ENCODE results near the gene TMEM11. TPM values are rescaled to one million over a fixed set of nuclear protein-coding genes. Genes with fewer than 3 reads are reported as not detected.

Gene TMEM11
- total RNA-seq, 1 experiment from 2014 or later = 47.6 TPM

DNA sequence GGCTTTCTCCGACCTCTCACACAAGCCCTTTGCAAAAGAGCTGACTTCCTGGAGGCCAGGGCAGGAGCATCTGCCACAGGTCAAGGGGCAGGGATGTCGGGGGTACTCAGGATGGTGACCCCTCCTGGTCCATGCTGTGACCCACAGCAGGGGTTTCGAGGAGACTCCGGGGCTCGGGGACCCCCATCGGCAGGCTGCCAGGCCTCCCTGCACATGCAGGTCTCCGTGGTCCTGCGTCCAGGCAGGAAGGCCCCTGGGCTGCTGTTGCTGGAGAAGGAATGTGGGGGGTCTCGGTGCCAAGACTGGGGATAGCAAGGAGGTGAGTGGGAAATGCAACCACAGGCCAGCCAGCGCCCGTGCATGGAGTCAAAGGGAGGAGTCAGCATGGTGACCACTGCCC lies 27.6 kb upstream of the TMEM11 start:
- no peaks in the 10 kb centered on the region for H3K27me3 ChIP-seq (replicated peaks; ENCODE audit: insufficient read depth, low read depth, low read length, poor library complexity)
- TF ChIP-seq EZH2 (IDR thresholded peaks at IDR 0.05; ENCODE audit: borderline replicate concordance, low read depth, low read length, poor library complexity, severe bottlenecking) = no peak
- TF ChIP-seq, protein P1, sequence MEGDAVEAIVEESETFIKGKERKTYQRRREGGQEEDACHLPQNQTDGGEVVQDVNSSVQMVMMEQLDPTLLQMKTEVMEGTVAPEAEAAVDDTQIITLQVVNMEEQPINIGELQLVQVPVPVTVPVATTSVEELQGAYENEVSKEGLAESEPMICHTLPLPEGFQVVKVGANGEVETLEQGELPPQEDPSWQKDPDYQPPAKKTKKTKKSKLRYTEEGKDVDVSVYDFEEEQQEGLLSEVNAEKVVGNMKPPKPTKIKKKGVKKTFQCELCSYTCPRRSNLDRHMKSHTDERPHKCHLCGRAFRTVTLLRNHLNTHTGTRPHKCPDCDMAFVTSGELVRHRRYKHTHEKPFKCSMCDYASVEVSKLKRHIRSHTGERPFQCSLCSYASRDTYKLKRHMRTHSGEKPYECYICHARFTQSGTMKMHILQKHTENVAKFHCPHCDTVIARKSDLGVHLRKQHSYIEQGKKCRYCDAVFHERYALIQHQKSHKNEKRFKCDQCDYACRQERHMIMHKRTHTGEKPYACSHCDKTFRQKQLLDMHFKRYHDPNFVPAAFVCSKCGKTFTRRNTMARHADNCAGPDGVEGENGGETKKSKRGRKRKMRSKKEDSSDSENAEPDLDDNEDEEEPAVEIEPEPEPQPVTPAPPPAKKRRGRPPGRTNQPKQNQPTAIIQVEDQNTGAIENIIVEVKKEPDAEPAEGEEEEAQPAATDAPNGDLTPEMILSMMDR (conservative IDR thresholded peaks at IDR 0.05; ENCODE audit: low read depth, low read length) = no peak
- H3K4me3 ChIP-seq (ENCODE audit: low read depth, low read length, poor library complexity, severe bottlenecking) = no peak overlapping the region
- intact Hi-C loops (cut with micrococcal nuclease; ENCODE audit: unreplicated experiment) = no loop called here
- ChIA-PET CTCF (no interaction called here), POLR2A (ENCODE audit: low non-redundant PET) (no interaction called here)
- H3K4me1 ChIP-seq (ENCODE audit: insufficient read depth, low read length, poor library complexity, severe bottlenecking) = no peaks in the 10 kb centered on the region
- DNase-seq (ENCODE audit: low spot score) = no peak
- no peak overlapping the region for H3K27ac ChIP-seq (ENCODE audit: low read depth, low read length, poor library complexity, severe bottlenecking)
- no TSS peak for BruUV-seq (replicated peaks)
- no peaks in the 10 kb centered on the region for H3K9me3 ChIP-seq (ENCODE audit: low read depth, low read length, poor library complexity, severe bottlenecking)
- H3K36me3 ChIP-seq (ENCODE audit: insufficient read depth, low read length, poor library complexity, severe bottlenecking) = no peaks in the 10 kb centered on the region

DNA sequence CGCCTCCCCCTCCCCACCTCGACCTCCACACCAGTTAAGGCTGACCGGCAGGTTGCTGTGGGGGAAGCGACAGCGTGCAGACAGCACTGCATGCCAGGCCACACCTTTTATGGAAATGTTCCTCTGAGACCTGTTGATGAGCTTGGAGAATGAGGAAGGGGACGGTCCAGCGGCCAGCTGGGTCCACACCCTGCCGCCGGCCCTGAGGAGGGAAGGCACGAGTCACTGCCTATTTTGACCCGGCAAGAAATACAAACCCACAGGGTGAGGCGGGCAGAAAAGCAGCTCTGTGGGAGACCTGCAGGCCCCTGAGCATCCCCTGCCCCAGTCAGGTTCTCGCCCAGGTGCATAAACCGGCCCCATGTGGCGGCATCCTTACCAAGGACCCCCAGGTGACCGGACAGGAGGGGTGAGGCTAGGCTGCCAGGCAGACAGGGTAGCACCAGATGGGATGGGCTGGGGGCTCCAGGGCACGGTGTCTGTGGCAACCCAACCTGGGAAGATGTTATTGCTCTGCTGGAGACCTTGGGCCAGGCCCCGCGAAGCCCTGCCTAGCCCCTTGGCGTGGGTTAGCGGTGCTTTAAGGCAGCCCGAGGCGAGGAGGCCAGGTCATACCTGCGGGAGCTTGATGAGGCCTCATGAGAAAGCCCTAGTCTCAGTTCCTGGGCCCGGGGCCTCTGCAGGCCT lies 26.6 kb upstream of the TMEM11 start:
- H3K4me1 ChIP-seq (ENCODE audit: insufficient read depth, low read length, poor library complexity, severe bottlenecking) = no peaks in the 10 kb centered on the region
- no peaks in the 10 kb centered on the region for H3K27me3 ChIP-seq (replicated peaks; ENCODE audit: insufficient read depth, low read depth, low read length, poor library complexity)
- no peak overlapping the region for H3K4me3 ChIP-seq (ENCODE audit: low read depth, low read length, poor library complexity, severe bottlenecking)
- DNase-seq (ENCODE audit: low spot score) = no peak
- TF ChIP-seq EZH2 (IDR thresholded peaks at IDR 0.05; ENCODE audit: borderline replicate concordance, low read depth, low read length, poor library complexity, severe bottlenecking) = no peak
- TF ChIP-seq, protein P1 (conservative IDR thresholded peaks at IDR 0.05; ENCODE audit: low read depth, low read length) = no peak
- CTCF ChIA-PET = no interaction called here
- no peaks in the 10 kb centered on the region for H3K9me3 ChIP-seq (ENCODE audit: low read depth, low read length, poor library complexity, severe bottlenecking)
- POLR2A ChIA-PET (ENCODE audit: low non-redundant PET) = no interaction called here
- BruUV-seq (replicated peaks) = no TSS peak
- H3K27ac ChIP-seq (ENCODE audit: low read depth, low read length, poor library complexity, severe bottlenecking) = no peak overlapping the region
- intact Hi-C loops (cut with micrococcal nuclease; ENCODE audit: unreplicated experiment) = no loop called here
- H3K36me3 ChIP-seq (ENCODE audit: insufficient read depth, low read length, poor library complexity, severe bottlenecking) = no peaks in the 10 kb centered on the region

DNA sequence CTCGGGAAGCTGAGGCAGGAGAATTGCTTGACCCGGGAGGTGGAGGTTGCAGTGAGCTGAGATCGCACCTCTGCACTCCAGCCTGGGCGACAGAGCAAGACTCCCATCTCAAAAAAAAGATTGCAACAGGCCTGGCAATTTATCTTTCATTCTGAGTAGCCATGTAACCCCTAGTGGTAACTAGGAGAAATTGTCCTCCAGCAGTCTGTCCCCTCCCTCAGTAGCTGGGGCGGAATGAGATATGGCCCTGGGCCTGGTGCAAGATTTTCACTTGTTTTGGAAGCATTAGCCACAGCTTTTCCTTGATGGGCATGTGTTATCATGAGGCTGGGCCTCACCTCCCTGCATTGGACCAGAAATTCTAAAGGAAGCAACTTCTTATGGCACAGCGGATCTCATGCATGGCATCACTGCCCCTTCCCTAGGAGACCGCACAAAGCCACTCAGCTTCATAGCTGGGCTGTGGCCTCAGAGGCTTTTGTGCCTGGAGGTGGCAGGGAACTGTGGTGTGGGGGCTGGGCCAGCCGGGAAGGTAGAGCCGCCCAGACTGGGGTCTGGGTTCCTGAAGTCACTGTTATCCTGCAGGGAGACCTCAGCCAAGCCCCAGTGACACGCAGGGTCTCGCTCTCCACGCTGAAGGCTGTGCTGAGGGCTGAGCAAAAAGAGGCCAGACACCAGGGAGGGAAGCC lies 25.9 kb upstream of the TMEM11 start:
- intact Hi-C loops (cut with micrococcal nuclease; ENCODE audit: unreplicated experiment) = no loop called here
- Histone ChIP-seq H3K36me3 (ENCODE audit: insufficient read depth, low read length, poor library complexity, severe bottlenecking) (no peaks in the 10 kb centered on the region), H3K27me3 (replicated peaks; ENCODE audit: insufficient read depth, low read depth, low read length, poor library complexity) (no peaks in the 10 kb centered on the region), H3K9me3 (ENCODE audit: low read depth, low read length, poor library complexity, severe bottlenecking) (no peaks in the 10 kb centered on the region), H3K27ac (ENCODE audit: low read depth, low read length, poor library complexity, severe bottlenecking) (no peak overlapping the region), H3K4me1 (ENCODE audit: insufficient read depth, low read length, poor library complexity, severe bottlenecking) (no peaks in the 10 kb centered on the region), H3K4me3 (ENCODE audit: low read depth, low read length, poor library complexity, severe bottlenecking) (no peak overlapping the region)
- TF ChIP-seq, protein P1 (conservative IDR thresholded peaks at IDR 0.05; ENCODE audit: low read depth, low read length) = peak; percentile 48
- no peak for TF ChIP-seq EZH2 (IDR thresholded peaks at IDR 0.05; ENCODE audit: borderline replicate concordance, low read depth, low read length, poor library complexity, severe bottlenecking)
- BruUV-seq (replicated peaks) = no TSS peak
- ChIA-PET CTCF (no interaction called here), POLR2A (ENCODE audit: low non-redundant PET) (no interaction called here)
- DNase-seq (ENCODE audit: low spot score) = peak; percentile 38
